Measurements from ENCODE around the gene USP25. TPM values are rescaled to one million over a fixed set of nuclear protein-coding genes. Genes with fewer than 3 reads are reported as not detected.

USP25 gene
- polyA plus RNA-seq, 1 experiment = 11.1 TPM

DNA sequence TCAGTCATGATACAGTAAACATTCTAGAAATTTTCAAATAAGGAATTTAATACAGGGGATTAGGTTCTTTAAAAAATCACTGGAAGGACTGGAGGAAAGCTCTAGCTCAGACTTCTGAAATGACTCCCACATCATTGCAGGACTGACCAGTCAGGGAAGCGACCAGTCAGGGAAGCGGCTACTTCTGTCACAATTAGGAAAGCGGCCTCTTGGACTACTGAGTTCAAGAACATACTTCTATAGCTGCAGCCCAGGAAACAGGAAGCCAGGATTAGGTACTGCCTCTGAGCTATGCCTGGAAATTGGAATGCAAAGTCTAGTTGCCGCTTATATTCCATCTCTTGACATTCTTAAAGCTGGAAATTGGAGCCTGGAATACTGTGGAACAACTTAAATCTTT lies 45.5 kb downstream of the USP25 start:
- H3K36me3 ChIP-seq (ENCODE audit: control insufficient read depth, insufficient read depth, low read length) = no peaks in the 10 kb centered on the region
- no peaks in the 10 kb centered on the region for H3K27me3 ChIP-seq (ENCODE audit: control insufficient read depth, insufficient read depth, low read length)
- H3K4me3 ChIP-seq (ENCODE audit: low read depth, low read length) = no peak overlapping the region
- DNase-seq (ENCODE audit: low read depth) = no peak
- POLR2A ChIA-PET = interaction anchor here (0.7 kb wide), 1 partner anchor 41 kb away, joined by 3 read pairs; no protein-coding TSS in a partner anchor
- CTCF ChIA-PET = interaction anchor here (1.1 kb wide), 1 partner anchor 10 kb away, joined by 4 read pairs; no protein-coding TSS in a partner anchor
- TF ChIP-seq, protein P1, sequence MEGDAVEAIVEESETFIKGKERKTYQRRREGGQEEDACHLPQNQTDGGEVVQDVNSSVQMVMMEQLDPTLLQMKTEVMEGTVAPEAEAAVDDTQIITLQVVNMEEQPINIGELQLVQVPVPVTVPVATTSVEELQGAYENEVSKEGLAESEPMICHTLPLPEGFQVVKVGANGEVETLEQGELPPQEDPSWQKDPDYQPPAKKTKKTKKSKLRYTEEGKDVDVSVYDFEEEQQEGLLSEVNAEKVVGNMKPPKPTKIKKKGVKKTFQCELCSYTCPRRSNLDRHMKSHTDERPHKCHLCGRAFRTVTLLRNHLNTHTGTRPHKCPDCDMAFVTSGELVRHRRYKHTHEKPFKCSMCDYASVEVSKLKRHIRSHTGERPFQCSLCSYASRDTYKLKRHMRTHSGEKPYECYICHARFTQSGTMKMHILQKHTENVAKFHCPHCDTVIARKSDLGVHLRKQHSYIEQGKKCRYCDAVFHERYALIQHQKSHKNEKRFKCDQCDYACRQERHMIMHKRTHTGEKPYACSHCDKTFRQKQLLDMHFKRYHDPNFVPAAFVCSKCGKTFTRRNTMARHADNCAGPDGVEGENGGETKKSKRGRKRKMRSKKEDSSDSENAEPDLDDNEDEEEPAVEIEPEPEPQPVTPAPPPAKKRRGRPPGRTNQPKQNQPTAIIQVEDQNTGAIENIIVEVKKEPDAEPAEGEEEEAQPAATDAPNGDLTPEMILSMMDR (IDR thresholded peaks at IDR 0.05; ENCODE audit: insufficient read depth, low read depth, low read length) = no peak

DNA sequence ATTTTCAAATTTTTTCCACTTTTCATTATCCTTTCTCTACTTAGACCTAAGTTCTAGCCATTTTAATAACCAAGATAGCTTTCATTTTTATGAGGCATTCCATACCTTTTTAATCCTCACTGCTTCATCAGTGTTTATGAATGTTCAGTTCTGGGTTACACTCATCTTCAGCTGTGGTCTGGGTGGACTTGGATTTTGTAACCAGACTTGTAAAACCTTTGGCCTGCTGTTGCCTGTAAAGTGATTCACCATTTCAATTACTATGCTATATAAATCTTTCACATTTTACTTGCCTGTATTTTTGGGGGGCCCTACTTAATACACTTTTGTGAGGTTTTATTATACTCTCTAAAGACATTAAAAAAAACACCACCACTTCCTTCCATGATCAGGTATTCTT lies 46.2 kb downstream of the USP25 start:
- Histone ChIP-seq H3K27me3 (ENCODE audit: control insufficient read depth, insufficient read depth, low read length) (no peaks in the 10 kb centered on the region), H3K36me3 (ENCODE audit: control insufficient read depth, insufficient read depth, low read length) (no peaks in the 10 kb centered on the region), H3K4me3 (ENCODE audit: low read depth, low read length) (no peak overlapping the region)
- CTCF ChIA-PET = interaction anchor here (1.1 to 1.4 kb wide), 2 partner anchors 10 to 12 kb away, joined by 3 to 4 read pairs; no protein-coding TSS in a partner anchor
- POLR2A ChIA-PET = no interaction called here
- DNase-seq (ENCODE audit: low read depth) = peak; percentile 73
- TF ChIP-seq, protein P1 (IDR thresholded peaks at IDR 0.05; ENCODE audit: insufficient read depth, low read depth, low read length) = no peak

DNA sequence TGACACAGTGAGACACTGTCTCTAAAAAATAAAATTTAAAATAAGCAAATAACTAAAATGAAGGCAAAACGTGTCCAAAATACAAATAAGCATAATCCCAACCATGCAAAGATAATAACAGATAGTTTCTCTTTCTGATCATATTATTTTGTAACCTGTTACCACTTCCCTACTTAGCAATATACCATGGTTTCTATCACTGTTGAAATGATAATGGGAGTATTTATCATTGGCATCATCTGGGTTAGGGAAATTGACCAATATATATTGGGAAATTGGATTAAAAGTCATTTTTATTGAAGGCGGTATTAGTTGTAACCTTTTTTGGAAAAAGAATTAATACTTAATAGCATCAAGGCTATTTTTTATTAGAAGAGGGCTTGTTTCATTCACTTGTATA lies 47.0 kb downstream of the USP25 start:
- ChIA-PET CTCF (interaction anchor here (1.4 kb wide), 1 partner anchor 13 kb away, joined by 3 read pairs; no protein-coding TSS in a partner anchor), POLR2A (no interaction called here)
- no peaks in the 10 kb centered on the region for H3K36me3 ChIP-seq (ENCODE audit: control insufficient read depth, insufficient read depth, low read length)
- no peak overlapping the region for H3K4me3 ChIP-seq (ENCODE audit: low read depth, low read length)
- DNase-seq (ENCODE audit: low read depth) = no peak
- TF ChIP-seq, protein P1 (IDR thresholded peaks at IDR 0.05; ENCODE audit: insufficient read depth, low read depth, low read length) = no peak
- H3K27me3 ChIP-seq (ENCODE audit: control insufficient read depth, insufficient read depth, low read length) = no peaks in the 10 kb centered on the region

DNA sequence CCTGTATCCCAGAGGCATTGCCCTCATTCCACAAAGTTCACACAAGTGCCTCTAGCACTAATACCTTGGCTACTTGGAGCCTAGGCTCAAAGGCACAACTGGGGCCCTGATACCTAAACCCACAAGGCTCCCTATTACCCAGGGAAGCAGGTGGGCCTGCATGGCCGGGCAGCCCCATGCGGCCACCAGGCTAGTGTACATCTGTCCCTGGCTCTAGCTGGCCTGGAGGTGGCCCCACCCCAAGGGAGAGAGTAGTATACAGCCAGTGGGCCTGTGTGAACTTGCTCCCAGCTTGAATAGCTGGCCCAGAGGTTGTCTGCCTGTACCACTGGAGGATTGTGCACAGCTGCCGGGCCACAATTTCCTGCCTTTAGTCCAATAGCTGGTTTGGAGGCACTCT lies 52.2 kb downstream of the USP25 start:
- POLR2A ChIA-PET = no interaction called here
- CTCF ChIA-PET = interaction anchor here (0.9 kb wide), 1 partner anchor 12 kb away, joined by 3 read pairs; no protein-coding TSS in a partner anchor

DNA sequence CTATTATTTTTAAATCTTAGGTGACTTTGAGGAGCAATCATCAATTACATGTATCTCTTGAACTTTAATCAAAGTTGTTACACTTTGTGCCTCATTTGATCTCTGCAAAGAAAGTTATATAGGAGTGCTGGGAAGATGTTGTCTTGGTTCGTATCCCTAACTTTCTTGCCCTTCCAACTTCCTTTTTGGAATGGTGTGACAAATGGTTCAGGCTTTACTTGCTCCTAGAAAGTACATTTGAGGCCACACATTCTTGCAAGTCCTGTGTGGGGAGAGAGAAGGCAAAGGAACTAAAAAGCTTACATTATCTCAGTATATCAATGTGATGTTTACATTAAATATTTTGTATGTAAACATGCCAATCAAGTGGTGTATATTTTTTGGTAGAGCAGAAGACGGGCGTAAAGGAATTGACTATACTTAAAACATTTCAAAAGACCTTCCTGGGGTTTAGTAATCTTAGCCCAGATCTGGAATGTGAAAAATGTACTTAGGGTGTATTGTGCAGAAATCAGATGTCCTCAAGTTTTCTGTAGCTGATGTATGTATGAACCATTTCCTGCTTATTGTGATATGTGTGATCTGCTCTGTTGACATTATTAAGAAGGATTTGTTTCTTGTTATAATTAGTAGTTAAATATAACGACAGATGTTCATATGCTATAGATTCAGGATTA lies 59.2 kb downstream of the USP25 start:
- TF ChIP-seq, protein P1 (IDR thresholded peaks at IDR 0.05; ENCODE audit: insufficient read depth, low read depth, low read length) = no peak
- no peak for DNase-seq (ENCODE audit: low read depth)
- ChIA-PET POLR2A (interaction anchor here (0.5 kb wide), 1 partner anchor 86 kb away, joined by 3 read pairs; no protein-coding TSS in a partner anchor), CTCF (no interaction called here)
- Histone ChIP-seq H3K4me3 (ENCODE audit: low read depth, low read length) (no peak overlapping the region), H3K27me3 (ENCODE audit: control insufficient read depth, insufficient read depth, low read length) (no peaks in the 10 kb centered on the region), H3K36me3 (ENCODE audit: control insufficient read depth, insufficient read depth, low read length) (no peaks in the 10 kb centered on the region)

More for the DNA sequence above, 52.2 kb downstream of the USP25 start:
- H3K27me3 ChIP-seq (ENCODE audit: control insufficient read depth, insufficient read depth, low read length) = no peaks in the 10 kb centered on the region
- TF ChIP-seq, protein P1 (IDR thresholded peaks at IDR 0.05; ENCODE audit: insufficient read depth, low read depth, low read length) = no peak
- peaks cover 5% of the 10 kb centered on the region; the same call in 1 of the 2 replicates for H3K36me3 ChIP-seq (ENCODE audit: control insufficient read depth, insufficient read depth, low read length)
- no peak for DNase-seq (ENCODE audit: low read depth)
- no peak overlapping the region for H3K4me3 ChIP-seq (ENCODE audit: low read depth, low read length)

Measured in BJ (cell line).